Heart left ventricle (tissue), 16 donors: Measurements from ENCODE around the gene EMC10. TPM values are rescaled to one million over a fixed set of nuclear protein-coding genes. Genes with fewer than 3 reads are reported as not detected.

ENCODE experiments used
- ATAC-seq, 4 donors: fragments of 200-7000 bp; cut with Tn5 transposase; one replicate each; pipeline ENCODE4 v1.9.1; 2020 to 2022; ENCODE audit warnings: moderate library complexity in 4 of 4, mild to moderate bottlenecking in 3 of 4, moderate number of reproducible peaks in 1 of 4
- DNase-seq, 5 donors: peaks; one replicate each; pipeline ENCODE4 v3.0.0-alpha.2; 2020
- H3K27ac ChIP-seq, 12 donors: fragments of 200-600 bp; sonication (generic) in 4 of 12; one replicate each; pipeline versions ENCODE4 v1.5.0 to v1.8.0; 2016 to 2022; ENCODE audit warnings: mild to moderate bottlenecking in 2 of 12
- H3K27me3 ChIP-seq, 9 donors: fragments of 200-600 bp; sonication (generic) in 2 of 9; one replicate each; pipeline versions ENCODE4 v1.5.1 to v1.8.0; 2016 to 2022; ENCODE audit warnings: mild to moderate bottlenecking in 3 of 9
- H3K36me3 ChIP-seq, 9 donors: fragments of 200-600 bp; sonication (generic) in 2 of 9; one replicate each; pipeline versions ENCODE4 v1.5.0 to v1.8.0; 2018 to 2022; ENCODE audit warnings: mild to moderate bottlenecking in 2 of 9
- H3K4me1 ChIP-seq, 12 donors: fragments of 200-600 bp; sonication (generic) in 4 of 12; one replicate each; pipeline versions ENCODE4 v1.5.0 to v1.8.0; 2016 to 2022; ENCODE audit warnings: mild to moderate bottlenecking in 3 of 12
- H3K4me3 ChIP-seq, 12 donors: fragments of 200-600 bp; sonication (generic) in 4 of 12; one replicate each; pipeline versions ENCODE4 v1.5.0 to v1.8.0; 2017 to 2022; ENCODE audit warnings: mild to moderate bottlenecking in 9 of 12, moderate library complexity in 4 of 12
- H3K9me3 ChIP-seq, 12 donors: fragments of 200-600 bp; sonication (generic) in 4 of 12; one replicate each; pipeline versions ENCODE4 v1.5.0 to v1.8.0; 2016 to 2022; ENCODE audit warnings: mild to moderate bottlenecking in 1 of 12
- POLR2A ChIP-seq, 2 donors: fragments of 450-650 bp; IDR thresholded peaks; one replicate each; pipeline ENCODE4 v1.6.1; 2017; ENCODE audit warnings: antibody characterized with exemption in 2 of 2, mild to moderate bottlenecking in 2 of 2, moderate library complexity in 2 of 2
- WGBS, 4 donors: extraction: QIAGEN DNeasy Blood & Tissue Kit in 2 of 4; methylation state at CpG; one replicate each; pipeline versions ENCODE4 v1.1.5 to v1.1.7; 2013 to 2018; 5-methylcytosine and 5-hydroxymethylcytosine counted together
- intact Hi-C, 10 donors: fragments of 100-400 bp; cut with DNase I; formaldehyde crosslinking; loops; one replicate each; pipeline versions ENCODE4 v1.11.1 to v1.14.2; 2022
- polyA plus RNA-seq, 2 donors: library from polyadenylated mRNA; stranded (reverse); fragments of 200-250 nt; gene quantifications; one replicate each; pipeline ENCODE4 v1.2.3, GENCODE V29; 2013
- total RNA-seq, 9 donors: library from RNA; depleted of rRNA in 2 of 9; stranded (reverse); fragments of >200 nt in 2 of 9; fragmentation: NEBNext Ultra II Directional in 3 of 9; extraction: Animal tissue kit (Norgen Biotek cat#: 25700) in 3 of 9; gene quantifications; one replicate each; pipeline versions ENCODE4 v1.1.0 to v1.2.4, GENCODE V29; 2016 to 2023
- TF ChIP-seq, protein P1 (sequence below), 12 donors: fragments of 200-600 bp; sonication (generic) in 4 of 12; IDR thresholded peaks; one replicate each; pipeline versions ENCODE4 v1.5.0 to v1.8.0; 2018 to 2022; ENCODE audit warnings: antibody characterized with exemption in 12 of 12, mild to moderate bottlenecking in 5 of 12
- donor health status: ischemic (EF 13 %, LVEDD 7.1; RV severe dilation, severe dysfunction).
- donor health status: healthy with polysubstance abuse.
- donor health status: DM: no; HTN: yes; CAD: no.
- donor health status: DM: no; HTN: no; CAD: no.
- donor health status: ischemic (EF 25% LVEDD 6.9; RV normal size, moderate dysfunction).
- donor health status: ischemic (EF 25% LVEDD 5.7; RV mildly dilated, moderate dysfunction).
- donor health status: healthy.
- donor health status: DM: yes; HTN: yes; CAD: no.
- donor health status: ischemic (EF 35%, LVEDD 5.7; RV mildly dilated, moderate dysfunction).
- donor health status: nonischemic (EF 11% LVEDD 7.7; RV severe dilation, severe dysfunction).
- donor health status: DM: yes; HTN: yes; CAD: no.
- donor health status: PGD.
- donor health status: ischemic (EF 29% LVEDD 5.4; RV normal size, mild dysfunction).
- donor health status: nonischemic (EF 23%, LVEDD 6.1; RV moderate dilation, normal function).

EMC10 gene
- total and polyA plus RNA-seq, 11 donors: 72.8 to 138 (median 95.3) TPM

GRCh38 chr19:50508843-50509190 is 32.5 kb downstream of the EMC10 start:
- Histone ChIP-seq H3K4me1 (peaks cover 0 to 20% (median 8%) of the 10 kb centered on the region in 12 donors), H3K27ac (no peak overlapping the region), H3K9me3 (no peaks in the 10 kb centered on the region), H3K36me3 (peaks cover 0 to 11% (median 0%) of the 10 kb centered on the region in 9 donors), H3K27me3 (no peaks in the 10 kb centered on the region), H3K4me3 (no peak overlapping the region)
- intact Hi-C loops: no loop called here
- peak in 1 of 5 donors; percentile 14 for DNase-seq
- no peak for TF ChIP-seq POLR2A (IDR thresholded peaks at IDR 0.05)
- TF ChIP-seq, protein P1, sequence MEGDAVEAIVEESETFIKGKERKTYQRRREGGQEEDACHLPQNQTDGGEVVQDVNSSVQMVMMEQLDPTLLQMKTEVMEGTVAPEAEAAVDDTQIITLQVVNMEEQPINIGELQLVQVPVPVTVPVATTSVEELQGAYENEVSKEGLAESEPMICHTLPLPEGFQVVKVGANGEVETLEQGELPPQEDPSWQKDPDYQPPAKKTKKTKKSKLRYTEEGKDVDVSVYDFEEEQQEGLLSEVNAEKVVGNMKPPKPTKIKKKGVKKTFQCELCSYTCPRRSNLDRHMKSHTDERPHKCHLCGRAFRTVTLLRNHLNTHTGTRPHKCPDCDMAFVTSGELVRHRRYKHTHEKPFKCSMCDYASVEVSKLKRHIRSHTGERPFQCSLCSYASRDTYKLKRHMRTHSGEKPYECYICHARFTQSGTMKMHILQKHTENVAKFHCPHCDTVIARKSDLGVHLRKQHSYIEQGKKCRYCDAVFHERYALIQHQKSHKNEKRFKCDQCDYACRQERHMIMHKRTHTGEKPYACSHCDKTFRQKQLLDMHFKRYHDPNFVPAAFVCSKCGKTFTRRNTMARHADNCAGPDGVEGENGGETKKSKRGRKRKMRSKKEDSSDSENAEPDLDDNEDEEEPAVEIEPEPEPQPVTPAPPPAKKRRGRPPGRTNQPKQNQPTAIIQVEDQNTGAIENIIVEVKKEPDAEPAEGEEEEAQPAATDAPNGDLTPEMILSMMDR (IDR thresholded peaks at IDR 0.05): no peak
- ATAC-seq: no peak
- 72 to 82% (median 78%) methylated on average over 3 of the region's 3 CpGs for WGBS, 4 donors

GRCh38 chr19:50509366-50509765 is 33.1 kb downstream of the EMC10 start:
- Histone ChIP-seq H3K36me3 (peaks cover 0 to 11% (median 0%) of the 10 kb centered on the region in 9 donors), H3K27me3 (no peaks in the 10 kb centered on the region), H3K4me3 (no peak overlapping the region), H3K27ac (no peak overlapping the region), H3K9me3 (no peaks in the 10 kb centered on the region), H3K4me1 (peaks cover 0 to 20% (median 8%) of the 10 kb centered on the region in 12 donors)
- DNase-seq (peak in 1 of 5 donors; percentile 52), ATAC-seq (no peak)
- intact Hi-C loops: no loop called here
- TF ChIP-seq, protein P1 (IDR thresholded peaks at IDR 0.05): no peak
- no peak for TF ChIP-seq POLR2A (IDR thresholded peaks at IDR 0.05)
- WGBS, 4 donors: 73 to 81% (median 77%) methylated on average over 11 of the region's 11 CpGs

GRCh38 chr19:50510121-50510670 is 33.9 kb downstream of the EMC10 start:
- Histone ChIP-seq H3K4me3 (peak overlapping the region; percentile 42 to 89 (median 74)), H3K27me3 (peaks cover 0 to 5% (median 0%) of the 10 kb centered on the region in 9 donors), H3K4me1 (peaks cover 0 to 20% (median 8%) of the 10 kb centered on the region in 12 donors), H3K36me3 (peaks cover 0 to 11% (median 0%) of the 10 kb centered on the region in 9 donors), H3K9me3 (no peaks in the 10 kb centered on the region), H3K27ac (peak overlapping the region in 11 of 12 donors; percentile 50 to 86 (median 73))
- no peak for TF ChIP-seq POLR2A (IDR thresholded peaks at IDR 0.05)
- TF ChIP-seq, protein P1 (IDR thresholded peaks at IDR 0.05): no peak
- intact Hi-C loops: loop anchor here in 6 of 10 donors (2.0 to 10.0 kb wide), 4 partner anchors 33 to 485 kb away; partner anchors contain the start of genes EMC10 (in 3 of the 6), GARIN5A (in 3 of the 6), NR1H2 (in 2 of the 6) and VRK3 (in 1 of the 6)
- WGBS, 4 donors: 42 to 58% (median 52%) methylated on average over 12 to 26 of the region's 26 CpGs
- DNase-seq: peak in 2 of 5 donors; percentile 56 to 57
- no peak for ATAC-seq

GRCh38 chr19:50510700-50511068 is 34.4 kb downstream of the EMC10 start:
- intact Hi-C loops: loop anchor here in 7 of 10 donors (1.0 to 10.0 kb wide), 6 partner anchors 34 to 486 kb away; partner anchors contain the start of genes EMC10 (in 5 of the 7), GARIN5A (in 5 of the 7), NR1H2 (in 2 of the 7) and VRK3 (in 1 of the 7)
- Histone ChIP-seq H3K27me3 (peaks cover 0 to 8% (median 0%) of the 10 kb centered on the region in 9 donors), H3K4me1 (peaks cover 0 to 20% (median 8%) of the 10 kb centered on the region in 12 donors), H3K36me3 (peaks cover 0 to 7% (median 0%) of the 10 kb centered on the region in 9 donors), H3K27ac (peak overlapping the region; percentile 50 to 86 (median 78)), H3K9me3 (no peaks in the 10 kb centered on the region), H3K4me3 (peak overlapping the region; percentile 42 to 89 (median 74))
- DNase-seq (no peak), ATAC-seq (no peak)
- WGBS, 4 donors: 4 to 8% (median 4%) methylated on average over 9 to 10 of the region's 10 CpGs
- TF ChIP-seq, protein P1 (IDR thresholded peaks at IDR 0.05): no peak
- TF ChIP-seq POLR2A (IDR thresholded peaks at IDR 0.05): no peak
